ENCODE data around the gene ZNF614. TPM values are rescaled to one million over a fixed set of nuclear protein-coding genes. Genes with fewer than 3 reads are reported as not detected.

The ZNF614 gene
- total and polyA plus RNA-seq, 2 of the 13 experiments (the other 11 are each of a cell fraction or from before 2014, with no cell fraction given): 13.0 to 22.8 TPM

GRCh38 chr19:52048555-52049501 lies 20.6 kb upstream of the ZNF614 start, which contains the start of gene ZNF432 (continued):
- no peak for TF ChIP-seq FUBP1 (CRISPR knock-in tag; IDR thresholded peaks at IDR 0.05; ENCODE audit: borderline replicate concordance)
- no peak for TF ChIP-seq RNF2 (conservative IDR thresholded peaks at IDR 0.05; ENCODE audit: low read depth)
- TF ChIP-seq ZNF564 (CRISPR knock-in tag; IDR thresholded peaks at IDR 0.05): peak; percentile 49; the same call in 1 of the 2 replicates
- TF ChIP-seq ZNF883 (CRISPR knock-in tag; IDR thresholded peaks at IDR 0.05; ENCODE audit: not compliant biosample characterization): peak; percentile 71
- peak; percentile 43; the same call in 1 of the 2 replicates for TF ChIP-seq MTF1 (CRISPR knock-in tag; IDR thresholded peaks at IDR 0.05)
- no peak for TF ChIP-seq ZBED4 (CRISPR knock-in tag; IDR thresholded peaks at IDR 0.05; ENCODE audit: borderline replicate concordance)
- TF ChIP-seq NFYB (CRISPR knock-in tag; IDR thresholded peaks at IDR 0.05): 0 out of 2 replicates have a peak, but pooled peaks have one; percentile 8
- TF ChIP-seq BCL3 (CRISPR knock-in tag; IDR thresholded peaks at IDR 0.05): 0 out of 2 replicates have a peak, but pooled peaks have one; percentile 25
- TF ChIP-seq ATF4 (CRISPR knock-in tag; IDR thresholded peaks at IDR 0.05): no peak
- 0 out of 2 replicates have a peak, but pooled peaks have one; percentile 42 for TF ChIP-seq ZNF615 (CRISPR knock-in tag; IDR thresholded peaks at IDR 0.05; ENCODE audit: borderline replicate concordance)
- peak; percentile 33 for TF ChIP-seq TGIF2 (CRISPR knock-in tag; IDR thresholded peaks at IDR 0.05)
- TF ChIP-seq ZNF788 (CRISPR knock-in tag; IDR thresholded peaks at IDR 0.05; ENCODE audit: borderline replicate concordance): 0 out of 2 replicates have a peak, but pooled peaks have one; percentile 62
- peak; percentile 50; the same call in 1 of the 2 replicates for TF ChIP-seq REPIN1 (CRISPR knock-in tag; IDR thresholded peaks at IDR 0.05; ENCODE audit: borderline replicate concordance, low read depth)
- TF ChIP-seq HCFC1 (IDR thresholded peaks at IDR 0.05; ENCODE audit: low read depth, low read length): peak; percentile 67
- TF ChIP-seq DMAP1 (CRISPR knock-in tag; IDR thresholded peaks at IDR 0.05): peak; percentile 86; the same call in 1 of the 2 replicates
- TF ChIP-seq CBFB (CRISPR knock-in tag; IDR thresholded peaks at IDR 0.05): 0 out of 2 replicates have a peak, but pooled peaks have one; percentile 26
- TF ChIP-seq MED8 (CRISPR knock-in tag; IDR thresholded peaks at IDR 0.05; ENCODE audit: insufficient replicate concordance): peak; percentile 14
- peak; percentile 27 for TF ChIP-seq DBP (CRISPR knock-in tag; IDR thresholded peaks at IDR 0.05; ENCODE audit: not compliant biosample characterization)
- TF ChIP-seq CEBPB (IDR thresholded peaks at IDR 0.05; ENCODE audit: borderline replicate concordance, low read depth, low read length): no peak

Measured in HepG2 (cell line).